ENCODE measurements around the gene DQX1.

GRCh38 chr2:74511104-74511989 lies 14.7 kb downstream of the DQX1 start:
- no peak for TF ChIP-seq CTCF (conservative IDR thresholded peaks at IDR 0.05 in 1 of 2, IDR thresholded peaks at IDR 0.05 in 1 of 2; ENCODE audit: extremely low read depth in 1 of 2, insufficient read depth in 1 of 2, low read depth in 1 of 2, low read length in 2 of 2)
- TF ChIP-seq EZH2 (IDR thresholded peaks at IDR 0.05; ENCODE audit: borderline replicate concordance, low read length) = no peak

Measured in mammary epithelial cell (primary cell).